D721Med (cell line): ENCODE data around the gene POLR1B.
"Not testable (repeated sequence)": the region's sequence is repeated elsewhere in the genome, so short reads cannot be mapped to it uniquely, and the experiment has no call there.

ENCODE experiments used
- DNase-seq: peaks from one replicate; pipeline ENCODE4 v3.0.0; 2011; ENCODE audit warnings: low spot score; ENCODE audit not compliant: insufficient read length
- FAIRE-seq: peaks from 2 replicates; lab custom pipeline; 2011; peaks lifted over from hg19 to GRCh38; lab: Jason Lieb, UNC
- TF ChIP-seq, protein P1 (sequence below): IDR thresholded peaks from 2 replicates; pipeline ENCODE4 v1.5.1; 2012; ENCODE audit warnings: mild to moderate bottlenecking, control low read depth; ENCODE audit not compliant: insufficient read depth; ENCODE audit errors: missing control alignments

Gene POLR1B

GRCh38 chr2:112614201-112614840, 72.1 kb downstream of the POLR1B start:
- TF ChIP-seq, protein P1, sequence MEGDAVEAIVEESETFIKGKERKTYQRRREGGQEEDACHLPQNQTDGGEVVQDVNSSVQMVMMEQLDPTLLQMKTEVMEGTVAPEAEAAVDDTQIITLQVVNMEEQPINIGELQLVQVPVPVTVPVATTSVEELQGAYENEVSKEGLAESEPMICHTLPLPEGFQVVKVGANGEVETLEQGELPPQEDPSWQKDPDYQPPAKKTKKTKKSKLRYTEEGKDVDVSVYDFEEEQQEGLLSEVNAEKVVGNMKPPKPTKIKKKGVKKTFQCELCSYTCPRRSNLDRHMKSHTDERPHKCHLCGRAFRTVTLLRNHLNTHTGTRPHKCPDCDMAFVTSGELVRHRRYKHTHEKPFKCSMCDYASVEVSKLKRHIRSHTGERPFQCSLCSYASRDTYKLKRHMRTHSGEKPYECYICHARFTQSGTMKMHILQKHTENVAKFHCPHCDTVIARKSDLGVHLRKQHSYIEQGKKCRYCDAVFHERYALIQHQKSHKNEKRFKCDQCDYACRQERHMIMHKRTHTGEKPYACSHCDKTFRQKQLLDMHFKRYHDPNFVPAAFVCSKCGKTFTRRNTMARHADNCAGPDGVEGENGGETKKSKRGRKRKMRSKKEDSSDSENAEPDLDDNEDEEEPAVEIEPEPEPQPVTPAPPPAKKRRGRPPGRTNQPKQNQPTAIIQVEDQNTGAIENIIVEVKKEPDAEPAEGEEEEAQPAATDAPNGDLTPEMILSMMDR = no peak
- no peak for DNase-seq
- no peak for FAIRE-seq

- no peak for FAIRE-seq
- no peak for DNase-seq
- TF ChIP-seq, protein P1 = no peak
These were observed 72.8 kb downstream of the POLR1B start for GRCh38 chr2:112615051-112615450.

- FAIRE-seq, DNase-seq: not testable (repeated sequence)
These were observed 73.5 kb downstream of the POLR1B start for GRCh38 chr2:112615798-112616197.

GRCh38 chr2:112618383-112618782, 76.1 kb downstream of the POLR1B start:
- TF ChIP-seq, protein P1 = no peak
- FAIRE-seq (no peak), DNase-seq (no peak)

- FAIRE-seq (no peak), DNase-seq (no peak)
- TF ChIP-seq, protein P1 = no peak
These were observed 79.7 kb downstream of the POLR1B start for GRCh38 chr2:112621790-112622527.

- TF ChIP-seq, protein P1 = no peak
- FAIRE-seq (no peak), DNase-seq (no peak)
These were observed 80.2 kb downstream of the POLR1B start for GRCh38 chr2:112622528-112622849.

GRCh38 chr2:112623913-112624777, 81.9 kb downstream of the POLR1B start:
- no peak for DNase-seq
- FAIRE-seq = no peak
- TF ChIP-seq, protein P1 = no peak
